ENCODE data around the gene ZNF536.

DNA sequence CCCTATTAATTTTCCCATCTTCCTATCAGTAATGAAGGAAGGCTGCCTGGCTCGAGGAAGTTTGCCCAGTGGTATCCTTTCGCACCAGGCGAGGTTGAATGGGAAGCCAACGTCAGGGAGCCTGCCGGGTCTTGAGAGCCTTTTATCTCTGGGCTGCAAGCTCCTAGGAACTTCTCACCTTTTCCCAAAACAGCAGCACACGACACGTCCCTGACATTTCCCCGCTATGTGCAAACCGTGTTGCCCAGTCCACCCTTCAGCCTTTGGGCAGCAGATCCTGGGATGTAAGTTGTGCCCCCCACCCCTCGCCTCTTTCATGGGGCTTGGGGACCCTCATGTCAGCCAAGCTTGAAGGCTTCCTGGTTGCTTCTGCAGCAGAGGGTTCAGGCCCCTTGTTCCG is 179.1 kb downstream of the ZNF536 start:
- TF ChIP-seq, protein P1, sequence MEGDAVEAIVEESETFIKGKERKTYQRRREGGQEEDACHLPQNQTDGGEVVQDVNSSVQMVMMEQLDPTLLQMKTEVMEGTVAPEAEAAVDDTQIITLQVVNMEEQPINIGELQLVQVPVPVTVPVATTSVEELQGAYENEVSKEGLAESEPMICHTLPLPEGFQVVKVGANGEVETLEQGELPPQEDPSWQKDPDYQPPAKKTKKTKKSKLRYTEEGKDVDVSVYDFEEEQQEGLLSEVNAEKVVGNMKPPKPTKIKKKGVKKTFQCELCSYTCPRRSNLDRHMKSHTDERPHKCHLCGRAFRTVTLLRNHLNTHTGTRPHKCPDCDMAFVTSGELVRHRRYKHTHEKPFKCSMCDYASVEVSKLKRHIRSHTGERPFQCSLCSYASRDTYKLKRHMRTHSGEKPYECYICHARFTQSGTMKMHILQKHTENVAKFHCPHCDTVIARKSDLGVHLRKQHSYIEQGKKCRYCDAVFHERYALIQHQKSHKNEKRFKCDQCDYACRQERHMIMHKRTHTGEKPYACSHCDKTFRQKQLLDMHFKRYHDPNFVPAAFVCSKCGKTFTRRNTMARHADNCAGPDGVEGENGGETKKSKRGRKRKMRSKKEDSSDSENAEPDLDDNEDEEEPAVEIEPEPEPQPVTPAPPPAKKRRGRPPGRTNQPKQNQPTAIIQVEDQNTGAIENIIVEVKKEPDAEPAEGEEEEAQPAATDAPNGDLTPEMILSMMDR (IDR thresholded peaks at IDR 0.05): no peak
- TF ChIP-seq POLR2AphosphoS5 (IDR thresholded peaks at IDR 0.05): no peak
- no peak for TF ChIP-seq EP300 (IDR thresholded peaks at IDR 0.05)
- TF ChIP-seq POLR2A (IDR thresholded peaks at IDR 0.05): no peak

Data from sigmoid colon (tissue), 4 donors.